Retina (tissue), 1 donor: ENCODE results near the gene CMTM2.
"Not testable (repeated sequence)": the region's sequence is repeated elsewhere in the genome, so short reads cannot be mapped to it uniquely, and the experiment has no call there.

Experiments
- DNase-seq: peaks from one replicate; pipeline ENCODE4 v3.0.0-alpha.2; 2016

Gene CMTM2

DNA sequence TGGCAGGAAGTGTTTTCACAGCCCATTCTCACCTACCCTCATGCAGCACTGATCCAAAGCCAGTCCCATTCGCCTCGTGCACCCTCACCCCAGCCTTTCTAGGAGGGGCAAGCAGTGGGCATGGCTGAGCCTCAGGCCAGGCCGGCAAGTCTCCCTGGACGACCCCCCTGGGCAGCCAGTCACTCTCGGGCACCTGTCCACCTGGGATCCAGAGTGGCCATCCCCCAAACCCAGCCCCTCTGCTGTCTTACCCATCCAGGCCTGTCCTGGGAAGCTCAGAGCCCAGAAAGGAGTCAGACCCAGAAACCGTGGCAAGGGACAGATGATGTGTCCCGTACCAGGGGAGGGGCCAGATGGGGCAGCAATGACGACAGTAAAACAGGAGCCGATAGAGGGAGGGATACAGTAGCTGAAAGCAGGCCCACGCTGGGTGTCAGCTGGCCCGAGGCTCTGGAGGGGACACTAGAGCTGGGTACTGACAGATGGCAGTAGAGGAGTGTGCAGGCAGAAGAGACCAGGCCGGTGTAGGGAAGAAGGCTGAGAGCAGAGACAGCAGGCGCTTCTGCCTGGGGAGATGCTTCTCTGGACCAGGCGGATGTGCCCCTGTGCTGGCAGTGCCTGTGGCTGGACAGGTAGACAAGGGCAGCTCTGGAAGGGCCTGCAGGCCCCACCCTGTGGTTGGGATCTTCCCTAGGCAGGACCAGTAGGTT is 31.0 kb downstream of the CMTM2 start:
- DNase-seq = no peak

DNA sequence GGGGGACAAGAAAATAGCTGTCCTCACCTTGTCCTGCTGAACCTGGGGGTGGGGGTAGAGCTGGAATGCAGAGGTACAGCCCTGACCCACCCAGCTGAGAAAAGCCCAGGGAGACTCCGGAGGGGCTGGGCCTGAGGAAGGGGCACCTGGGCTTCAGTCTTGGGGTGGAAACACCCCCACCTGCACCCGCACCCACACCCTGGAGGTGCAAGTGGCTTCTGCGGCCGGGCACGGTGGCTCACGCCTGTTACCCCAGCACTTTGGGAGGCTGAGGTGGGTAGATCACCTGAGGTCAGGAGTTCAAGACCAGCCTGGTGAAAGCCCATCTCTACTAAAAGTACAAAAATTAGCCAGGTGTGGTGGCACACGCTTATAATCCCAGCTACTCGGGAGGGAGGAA is 32.6 kb downstream of the CMTM2 start:
- DNase-seq = not testable (repeated sequence)

DNA sequence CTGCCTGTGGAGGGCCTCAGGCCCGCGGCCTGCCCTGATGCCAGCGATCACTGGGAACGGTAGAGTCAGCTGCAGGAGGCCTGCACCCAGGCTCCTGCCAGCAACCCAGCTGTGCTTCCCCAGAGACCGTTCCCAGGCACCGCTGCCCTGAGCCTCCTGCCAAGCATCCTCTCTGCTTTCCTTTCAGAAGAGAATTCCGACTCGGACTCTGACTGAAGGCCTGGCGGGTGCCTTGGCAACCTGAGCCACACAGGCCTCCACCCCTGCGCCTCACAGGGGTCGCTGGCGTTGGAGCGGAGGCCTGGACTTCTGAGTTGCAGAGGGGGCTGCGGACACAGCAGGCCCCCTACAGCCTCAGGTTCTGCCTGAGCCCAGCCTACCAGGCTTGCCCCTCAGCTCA is 33.2 kb downstream of the CMTM2 start:
- DNase-seq = no peak

DNA sequence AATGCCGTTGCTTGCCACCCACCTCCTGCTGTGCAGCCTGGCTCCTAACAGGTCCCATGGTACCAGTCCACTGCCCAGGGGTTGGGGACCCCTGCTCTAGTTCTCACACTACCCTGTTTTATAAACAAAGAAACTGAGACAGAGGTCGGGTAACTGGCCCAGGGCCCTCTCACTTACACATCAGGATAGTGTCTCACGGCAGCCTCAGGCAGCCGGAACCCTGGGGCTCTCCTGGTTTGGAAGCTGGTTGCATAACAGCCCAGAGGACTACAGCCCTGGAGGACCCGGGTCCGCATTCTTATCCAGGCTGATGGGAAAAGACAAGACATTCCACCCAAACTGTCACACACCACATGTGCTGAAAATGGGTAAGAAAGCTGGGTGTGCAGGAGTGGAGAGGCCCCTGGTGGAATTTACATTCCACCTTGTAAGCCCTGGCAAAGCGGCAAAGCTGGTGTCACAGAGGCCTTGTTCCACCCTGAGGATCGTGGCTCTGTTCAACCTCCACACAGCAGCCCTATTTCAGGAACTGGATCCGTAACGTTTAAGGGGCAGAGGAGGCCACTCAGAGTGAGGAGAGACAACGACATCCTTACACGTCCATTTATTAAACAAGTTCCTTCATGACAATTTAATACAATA is 35.0 kb downstream of the CMTM2 start:
- DNase-seq = no peak

DNA sequence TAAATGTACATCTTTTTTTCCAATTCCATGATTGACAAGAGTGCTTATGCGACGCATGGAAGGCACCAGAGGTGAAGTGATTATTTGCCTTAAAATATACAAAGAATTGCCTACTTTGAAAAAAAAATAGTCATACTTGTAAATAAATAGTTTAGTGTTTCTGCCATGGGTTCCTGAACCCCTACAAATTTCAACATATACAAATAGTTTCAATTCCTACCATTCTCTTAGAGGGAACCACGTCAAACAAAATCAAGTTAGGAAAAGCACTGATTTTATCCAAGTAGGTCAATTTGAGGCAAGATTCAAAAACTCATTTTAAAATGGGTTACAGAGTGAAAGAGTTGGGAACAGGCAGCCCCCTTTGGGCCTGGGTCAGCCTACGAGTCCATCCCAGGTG is 36.9 kb downstream of the CMTM2 start:
- no peak for DNase-seq

DNA sequence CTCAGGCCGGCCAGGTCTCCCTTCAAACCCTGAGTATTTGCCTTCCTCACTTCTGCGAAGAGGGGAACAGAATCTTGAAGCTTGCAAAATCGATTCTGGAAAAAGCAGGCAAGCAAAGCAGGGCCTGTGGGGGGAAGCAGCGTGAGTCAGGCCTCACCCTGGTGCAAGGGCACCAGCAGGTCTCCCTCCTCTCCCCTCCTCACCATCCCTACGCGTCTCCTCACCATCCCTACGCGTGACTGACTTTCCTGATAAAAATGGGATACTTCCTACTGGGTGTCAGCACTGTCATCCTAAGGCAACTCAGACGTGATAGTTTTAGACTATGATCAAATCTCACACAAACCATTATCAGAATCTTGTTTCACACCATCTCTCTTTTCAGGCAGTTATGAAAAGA is 37.3 kb downstream of the CMTM2 start:
- DNase-seq = no peak

DNA sequence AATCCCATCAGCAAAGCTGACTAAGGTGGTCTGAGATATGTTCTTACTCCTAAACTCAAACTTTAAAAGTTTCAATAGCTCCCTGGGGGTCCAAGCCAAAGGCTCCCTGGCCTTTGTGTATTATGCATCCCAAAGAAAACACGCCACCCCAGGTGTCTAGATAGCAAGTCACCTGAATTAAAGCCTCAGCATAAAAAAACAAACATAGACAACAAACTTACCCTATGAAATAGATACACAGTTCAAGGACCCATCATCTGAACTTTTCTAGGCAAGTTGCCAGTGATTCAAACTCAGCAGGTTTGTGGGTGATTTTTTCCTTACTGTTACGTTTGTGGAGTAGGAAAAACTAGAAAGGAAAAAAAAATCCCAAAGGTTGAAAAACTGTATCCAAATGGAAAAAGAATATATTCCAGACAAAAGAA is 37.8 kb downstream of the CMTM2 start:
- no peak for DNase-seq

DNA sequence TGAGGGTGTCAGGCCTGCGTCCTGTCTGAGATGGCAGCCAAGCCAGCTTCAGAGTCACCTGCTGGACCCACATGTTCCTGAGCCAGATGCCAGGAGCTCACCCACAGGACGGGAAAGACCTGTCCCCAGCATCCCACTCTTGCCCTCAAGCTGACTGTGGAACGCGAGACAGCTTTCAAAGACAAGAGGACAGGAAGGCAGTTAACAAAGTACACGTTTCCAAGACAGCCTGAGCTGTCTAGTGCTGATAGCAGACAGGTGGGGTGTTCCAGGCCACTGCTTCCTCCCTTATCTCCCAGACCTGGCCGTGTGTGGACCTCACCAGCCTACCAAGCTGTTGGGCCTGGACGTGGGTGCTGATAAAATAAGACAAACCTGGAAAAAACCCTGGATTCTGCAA is 38.5 kb downstream of the CMTM2 start:
- no peak for DNase-seq

DNA sequence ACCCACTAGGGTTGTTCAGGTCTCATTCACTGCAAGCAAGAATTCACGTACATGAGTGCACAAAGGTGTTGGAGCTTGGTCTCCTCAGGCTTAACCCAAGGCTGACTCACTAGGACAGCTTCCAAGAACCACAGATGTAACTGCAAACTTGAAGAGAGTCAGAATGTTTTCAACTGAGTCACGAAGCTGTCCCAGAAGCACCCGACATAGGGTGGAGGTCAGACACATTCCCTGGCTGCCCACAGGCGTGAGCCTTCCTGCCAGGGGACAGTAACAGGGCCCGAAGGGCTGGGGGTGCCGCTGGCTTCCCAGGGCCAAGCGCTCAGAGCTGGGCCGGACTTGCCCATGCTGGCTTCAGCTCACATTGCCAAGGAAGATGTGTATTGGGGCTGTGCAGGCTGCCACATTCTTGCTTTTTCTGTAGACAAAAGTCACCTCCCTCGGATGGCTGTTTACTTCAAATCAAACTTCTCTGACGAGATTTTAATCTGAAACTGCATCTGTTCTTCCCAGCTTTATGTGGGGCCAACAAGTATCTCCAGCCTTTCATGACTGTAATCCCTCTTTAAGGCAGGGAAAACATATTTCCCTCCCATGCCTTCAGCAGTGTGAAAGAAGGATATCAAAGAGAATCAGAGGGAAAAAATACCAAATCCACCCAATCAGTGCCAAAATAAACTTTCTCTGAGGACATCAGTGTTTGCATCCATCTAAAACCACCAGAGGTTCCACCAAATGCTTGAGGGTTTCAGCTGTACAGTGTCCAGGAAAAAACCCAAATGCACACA is 39.5 kb downstream of the CMTM2 start:
- DNase-seq = no peak

DNA sequence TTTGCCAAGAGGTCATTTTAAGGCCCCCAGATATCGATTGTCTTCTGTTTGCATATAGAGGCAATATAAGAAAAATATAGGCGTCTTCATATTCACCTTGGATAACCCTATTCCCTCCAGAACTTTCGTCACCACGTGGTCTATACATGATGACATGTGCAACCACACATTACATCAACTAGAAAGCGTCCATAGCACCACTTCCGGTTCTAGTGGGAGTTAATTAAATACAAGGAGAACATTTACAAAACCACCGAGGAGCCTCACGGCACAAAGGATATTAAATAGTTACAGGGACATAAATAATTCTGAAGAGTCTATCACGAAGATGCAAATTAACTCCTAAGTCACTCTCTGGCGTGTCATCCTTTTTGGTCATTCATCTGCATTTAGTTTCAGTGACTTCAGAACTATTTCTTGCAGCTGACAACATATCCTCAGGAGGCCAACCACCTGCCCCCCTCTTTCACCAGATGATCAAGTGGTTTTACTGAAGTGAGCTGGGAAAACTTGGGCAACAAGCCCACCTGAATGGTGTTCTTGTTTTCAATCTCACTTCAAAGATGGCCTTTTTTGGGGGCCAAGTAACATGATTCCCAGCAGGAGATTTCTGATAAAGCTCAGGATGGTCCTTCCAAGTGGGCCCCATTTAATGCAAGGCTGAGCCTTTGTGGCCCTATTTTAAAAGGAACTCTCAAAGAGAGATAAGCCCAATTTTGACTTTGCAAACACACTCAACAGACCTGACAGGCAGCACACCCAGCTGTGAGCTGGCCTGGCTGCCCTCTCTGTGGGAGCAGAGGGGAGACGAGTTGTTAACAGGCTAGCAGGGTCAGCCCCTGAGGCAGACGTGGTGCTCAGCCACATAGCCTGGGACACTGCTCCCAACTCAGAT is 40.5 kb downstream of the CMTM2 start:
- no peak for DNase-seq

DNA sequence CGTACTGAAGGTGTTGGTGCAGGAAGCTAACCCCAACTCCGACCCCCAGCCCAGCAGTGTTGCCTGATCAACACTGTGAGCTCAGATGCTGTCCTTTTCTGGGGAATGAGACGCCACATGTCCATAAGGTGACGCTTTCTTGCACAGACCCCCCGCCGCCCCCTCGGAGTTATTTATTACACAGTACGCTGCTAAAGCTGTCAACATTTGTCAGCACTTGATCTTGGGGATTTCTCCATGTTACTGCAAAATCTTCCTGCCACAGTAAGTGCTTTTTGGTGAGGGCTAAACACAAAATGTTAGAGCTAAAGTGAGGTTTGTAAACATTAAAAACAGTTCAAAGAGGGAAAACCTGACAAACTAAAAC is 41.1 kb downstream of the CMTM2 start:
- peak; percentile 30 for DNase-seq

DNA sequence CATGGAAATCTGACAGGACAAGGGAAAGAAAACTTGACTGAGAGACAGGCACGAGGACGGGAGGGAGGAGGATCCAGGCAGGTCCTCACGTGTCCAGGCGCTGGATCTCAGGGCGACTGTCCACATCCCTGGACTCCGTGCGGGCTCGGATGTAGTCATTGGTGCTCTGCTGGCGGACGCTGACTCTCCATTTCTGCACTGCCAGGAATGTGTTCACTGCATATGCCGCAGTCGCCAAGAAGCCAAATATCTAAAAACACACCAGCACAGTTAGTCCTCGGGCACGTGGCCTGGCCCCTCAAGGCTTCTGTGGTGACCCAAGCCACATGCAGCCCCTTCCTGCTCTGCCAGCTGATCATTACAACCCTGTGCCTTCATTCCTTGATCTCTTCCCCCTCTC is 42.7 kb downstream of the CMTM2 start:
- DNase-seq = no peak

DNA sequence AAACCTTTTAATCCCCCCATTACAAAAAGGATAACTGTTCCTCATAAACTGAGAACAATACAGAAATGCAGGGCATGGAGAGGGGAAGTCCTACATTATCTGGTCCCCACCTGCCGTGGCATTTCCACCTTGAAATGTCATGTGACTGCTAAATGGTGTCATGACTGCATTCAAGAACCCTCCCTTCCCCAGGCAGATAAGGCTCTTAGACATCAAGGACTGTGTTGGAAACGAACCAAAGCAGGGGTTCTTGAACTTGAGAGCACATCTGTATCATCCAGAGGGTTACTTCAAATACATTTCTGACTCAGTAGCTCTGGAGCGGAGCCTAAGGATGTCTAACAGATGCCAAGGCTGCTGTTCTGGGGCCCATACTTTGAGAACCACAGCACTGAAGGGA is 43.6 kb downstream of the CMTM2 start:
- no peak for DNase-seq

DNA sequence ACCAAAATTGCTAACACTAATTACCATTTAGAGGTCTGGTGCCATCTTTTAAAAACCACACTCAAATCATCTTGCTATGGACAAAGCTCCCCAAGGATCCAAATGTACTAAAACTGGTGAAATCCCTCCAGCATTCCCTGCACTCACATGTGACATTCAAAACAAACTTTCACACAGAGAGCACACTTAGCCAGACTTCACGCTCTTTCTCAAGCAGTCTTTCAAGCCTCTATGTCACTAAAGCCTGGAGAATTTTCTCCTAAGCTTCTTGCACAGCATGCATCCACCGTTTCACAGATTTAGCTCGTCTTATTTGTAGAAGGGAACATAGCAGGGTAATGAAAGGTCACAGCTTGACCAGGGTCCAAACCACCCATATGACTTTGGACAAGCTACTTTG is 44.5 kb downstream of the CMTM2 start:
- no peak for DNase-seq

DNA sequence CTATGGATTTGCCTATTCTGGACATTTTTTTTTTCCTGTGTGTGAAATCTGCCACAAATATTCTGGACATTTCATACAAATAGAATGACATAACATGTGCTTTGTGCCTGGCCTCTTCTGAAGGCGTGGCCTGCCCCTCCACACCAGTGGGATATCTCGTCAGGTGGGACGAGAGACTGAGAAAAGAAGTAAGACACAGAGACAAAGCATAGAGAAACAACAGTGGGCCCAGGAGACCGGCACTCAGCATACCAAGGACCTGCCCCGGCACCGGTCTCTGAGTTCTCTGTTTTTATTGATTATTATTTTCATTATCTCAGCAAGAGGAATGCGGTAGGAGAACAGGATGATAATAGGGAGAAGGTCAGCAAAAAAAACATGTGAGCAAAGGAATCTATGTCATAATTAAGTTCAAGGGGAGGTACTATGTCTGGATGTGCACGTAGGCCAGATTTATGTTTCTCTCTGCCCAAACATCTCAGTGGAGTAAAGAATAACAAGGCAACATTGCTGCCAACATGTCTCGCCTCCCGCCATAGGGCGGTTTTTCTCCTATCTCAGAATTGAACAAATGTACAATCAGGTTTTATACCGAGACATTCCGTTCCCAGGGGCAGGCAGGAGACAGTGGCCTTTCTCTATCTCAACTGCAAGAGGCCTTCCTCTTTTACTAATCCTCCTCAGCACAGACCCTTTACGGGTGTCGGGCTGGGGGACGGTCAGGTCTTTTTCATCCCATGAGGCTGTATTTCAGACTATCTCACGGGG is 48.5 kb downstream of the CMTM2 start:
- not testable (repeated sequence) for DNase-seq

DNA sequence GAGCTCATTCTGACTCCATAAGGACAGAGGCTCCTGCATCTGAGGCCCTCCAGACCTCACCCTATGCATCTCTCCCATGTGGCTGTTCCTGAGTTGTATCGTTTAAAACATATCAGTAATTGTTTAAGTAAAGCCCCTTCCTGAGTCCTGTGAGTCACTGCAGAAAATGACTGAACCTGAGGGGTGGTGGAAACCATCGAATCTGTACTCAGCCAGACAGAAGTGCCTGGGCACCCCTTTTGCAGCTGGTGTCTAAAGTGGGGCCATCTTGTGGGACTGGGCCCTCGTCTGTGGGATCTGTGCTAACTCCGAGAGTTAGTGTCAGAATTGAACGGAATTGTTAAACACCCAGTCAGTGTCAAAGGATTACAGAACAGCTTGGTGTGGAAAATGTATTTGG is 50.6 kb downstream of the CMTM2 start:
- DNase-seq = no peak

DNA sequence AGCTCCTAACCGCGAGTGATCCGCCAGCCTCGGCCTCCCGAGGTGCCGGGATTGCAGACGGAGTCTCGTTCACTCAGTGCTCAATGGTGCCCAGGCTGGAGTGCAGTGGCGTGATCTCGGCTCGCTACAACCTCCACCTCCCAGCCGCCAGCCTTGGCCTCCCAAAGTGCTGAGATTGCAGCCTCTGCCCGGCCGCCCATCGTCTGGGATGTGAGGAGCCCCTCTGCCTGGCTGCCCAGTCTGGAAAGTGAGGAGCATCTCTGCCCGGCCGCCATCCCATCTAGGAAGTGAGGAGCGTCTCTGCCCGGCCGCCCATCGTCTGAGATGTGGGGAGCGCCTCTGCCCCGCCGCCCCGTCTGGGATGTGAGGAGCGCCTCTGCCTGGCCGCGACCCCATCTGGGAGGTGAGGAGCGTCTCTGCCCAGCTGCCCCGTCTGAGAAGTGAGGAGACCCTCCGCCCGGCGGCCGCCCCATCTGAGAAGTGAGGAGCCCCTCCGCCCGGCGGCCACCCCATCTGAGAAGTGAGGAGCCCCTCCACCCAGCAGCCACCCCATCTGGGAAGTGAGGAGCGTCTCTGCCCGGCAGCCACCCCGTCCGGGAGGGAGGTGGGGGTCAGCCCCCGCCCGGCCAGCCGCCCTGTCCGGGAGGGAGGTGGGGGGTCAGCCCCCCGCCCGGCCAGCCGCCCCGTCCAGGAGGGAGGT is 51.4 kb downstream of the CMTM2 start:
- DNase-seq = not testable (repeated sequence)

DNA sequence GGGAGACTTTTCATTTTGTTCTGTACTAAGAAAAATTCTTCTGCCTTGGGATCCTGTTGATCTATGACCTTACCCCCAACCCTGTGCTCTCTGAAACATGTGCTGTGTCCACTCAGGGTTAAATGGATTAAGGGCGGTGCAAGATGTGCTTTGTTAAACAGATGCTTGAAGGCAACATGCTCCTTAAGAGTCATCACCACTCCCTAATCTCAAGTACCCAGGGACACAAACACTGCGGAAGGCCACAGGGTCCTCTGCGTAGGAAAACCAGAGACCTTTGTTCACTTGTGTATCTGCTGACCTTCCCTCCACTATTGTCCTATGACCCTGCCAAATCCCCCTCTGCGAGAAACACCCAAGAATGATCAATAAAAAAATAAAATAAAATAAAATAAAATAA is 52.3 kb downstream of the CMTM2 start:
- DNase-seq = not testable (repeated sequence)

DNA sequence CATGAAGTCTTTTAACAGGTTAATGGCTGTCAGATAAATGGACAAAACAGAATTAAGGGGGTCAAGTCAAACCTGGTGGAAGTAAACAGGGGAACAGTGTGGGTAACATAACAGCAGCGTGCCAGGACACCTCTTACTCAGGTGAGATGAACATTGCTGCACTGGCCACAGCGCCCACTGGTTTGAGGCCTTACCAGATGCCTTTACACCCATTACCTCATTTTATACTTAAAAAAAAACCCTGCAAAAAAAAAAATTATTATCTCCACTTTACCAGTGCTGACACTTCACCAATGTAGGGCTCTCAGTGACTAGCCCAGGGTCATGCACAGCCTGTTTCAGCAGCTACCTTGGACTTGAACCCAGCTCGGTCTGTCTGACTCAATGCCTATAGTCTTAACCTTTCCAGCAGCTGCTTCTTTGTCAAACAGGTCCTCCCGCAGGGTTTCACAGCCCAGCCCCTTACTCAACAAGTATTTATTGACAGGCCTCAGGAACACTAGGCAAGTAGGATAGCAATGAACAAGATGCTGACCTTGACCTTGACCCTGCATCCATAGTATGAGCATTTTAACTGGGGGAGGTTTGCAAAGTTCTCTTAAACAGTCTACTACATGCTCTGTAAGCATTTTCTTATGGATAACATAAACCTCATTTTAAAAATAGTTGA is 55.4 kb downstream of the CMTM2 start:
- DNase-seq = no peak

DNA sequence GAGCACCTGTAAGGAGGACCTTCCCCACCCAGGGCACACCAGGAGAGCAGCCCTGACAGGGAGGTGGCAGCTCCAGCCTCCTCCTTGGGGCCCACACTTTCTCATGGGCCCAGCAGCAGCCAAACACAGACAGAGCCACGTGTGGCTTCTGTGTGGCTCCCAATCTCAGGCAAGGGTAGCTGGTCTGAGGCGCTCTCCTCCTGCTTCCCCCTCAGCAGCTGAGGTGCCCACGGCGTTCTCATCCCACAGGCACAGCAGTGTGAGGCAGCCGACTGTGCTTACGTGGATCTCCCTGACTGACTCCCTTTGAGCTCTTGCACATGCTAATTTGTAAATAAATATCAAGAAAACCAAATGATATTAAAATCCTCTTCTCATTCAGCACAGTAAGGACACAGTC is 56.1 kb downstream of the CMTM2 start:
- no peak for DNase-seq

DNA sequence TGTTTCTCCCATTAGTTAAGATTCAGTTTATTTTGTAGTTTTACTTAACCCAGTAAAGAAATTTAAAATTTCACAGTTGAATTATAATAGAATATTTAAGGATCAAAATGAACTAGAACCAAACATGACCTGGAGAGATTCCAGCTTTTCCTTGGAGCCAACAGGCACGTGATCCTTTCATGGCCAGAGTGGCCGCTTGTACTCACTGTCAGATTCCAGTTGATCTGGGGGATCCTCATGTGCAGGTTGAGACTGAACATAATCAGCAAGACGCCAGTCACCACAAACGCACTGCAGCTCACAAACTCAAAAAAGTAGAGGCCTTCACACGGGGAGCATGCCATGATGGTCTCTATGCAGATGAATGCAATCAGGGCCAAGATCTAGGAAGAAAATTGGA is 56.9 kb downstream of the CMTM2 start:
- no peak for DNase-seq
